IMR-90 (cell line): ENCODE results near the gene ADCY5.

Experiments
- BHLHE40 ChIP-seq: fragments of 150-350 bp; IDR thresholded peaks from 2 replicates; pipeline ENCODE4 v1.6.1; 2016; ENCODE audit warnings: mild to moderate bottlenecking, low read depth, low read length
- CEBPB ChIP-seq: IDR thresholded peaks from 2 replicates; pipeline ENCODE4 v1.6.1; 2012; ENCODE audit warnings: low read depth, low read length, improper control_type of control experiment
- CHD1 ChIP-seq: IDR thresholded peaks from 2 replicates; pipeline ENCODE4 v1.6.1; 2012; ENCODE audit warnings: low read depth, low read length, improper control_type of control experiment
- MAFK ChIP-seq: IDR thresholded peaks from 2 replicates; pipeline ENCODE4 v1.6.1; 2012; ENCODE audit warnings: low read depth, low read length, improper control_type of control experiment
- MAZ ChIP-seq: IDR thresholded peaks from 2 replicates; pipeline ENCODE4 v1.6.1; 2012; ENCODE audit warnings: low read depth, mild to moderate bottlenecking, low read length, improper control_type of control experiment, moderate library complexity, borderline replicate concordance
- POLR2A ChIP-seq: IDR thresholded peaks from 2 replicates; pipeline ENCODE4 v1.6.1; 2012; ENCODE audit warnings: mild to moderate bottlenecking, low read depth, low read length
- RAD21 ChIP-seq: IDR thresholded peaks from 2 replicates; pipeline ENCODE4 v1.6.1; 2012; ENCODE audit warnings: low read length, improper control_type of control experiment
- RFX5 ChIP-seq: IDR thresholded peaks from 2 replicates; pipeline ENCODE4 v1.8.0; 2012; ENCODE audit warnings: low read depth, mild to moderate bottlenecking, low read length, moderate library complexity
- USF2 ChIP-seq: fragments of 150-350 bp; IDR thresholded peaks from 2 replicates; pipeline ENCODE4 v1.6.1; 2017; ENCODE audit warnings: mild to moderate bottlenecking, antibody characterized with exemption, low read length, low read depth
- TF ChIP-seq, protein P1 (sequence below): conservative IDR thresholded peaks from 2 replicates; pipeline ENCODE4 v1.5.1; 2012; ENCODE audit warnings: mild to moderate bottlenecking, low read depth, low read length, improper control_type of control experiment

- no peak for TF ChIP-seq POLR2A
- TF ChIP-seq RFX5: no peak
- TF ChIP-seq, protein P1, sequence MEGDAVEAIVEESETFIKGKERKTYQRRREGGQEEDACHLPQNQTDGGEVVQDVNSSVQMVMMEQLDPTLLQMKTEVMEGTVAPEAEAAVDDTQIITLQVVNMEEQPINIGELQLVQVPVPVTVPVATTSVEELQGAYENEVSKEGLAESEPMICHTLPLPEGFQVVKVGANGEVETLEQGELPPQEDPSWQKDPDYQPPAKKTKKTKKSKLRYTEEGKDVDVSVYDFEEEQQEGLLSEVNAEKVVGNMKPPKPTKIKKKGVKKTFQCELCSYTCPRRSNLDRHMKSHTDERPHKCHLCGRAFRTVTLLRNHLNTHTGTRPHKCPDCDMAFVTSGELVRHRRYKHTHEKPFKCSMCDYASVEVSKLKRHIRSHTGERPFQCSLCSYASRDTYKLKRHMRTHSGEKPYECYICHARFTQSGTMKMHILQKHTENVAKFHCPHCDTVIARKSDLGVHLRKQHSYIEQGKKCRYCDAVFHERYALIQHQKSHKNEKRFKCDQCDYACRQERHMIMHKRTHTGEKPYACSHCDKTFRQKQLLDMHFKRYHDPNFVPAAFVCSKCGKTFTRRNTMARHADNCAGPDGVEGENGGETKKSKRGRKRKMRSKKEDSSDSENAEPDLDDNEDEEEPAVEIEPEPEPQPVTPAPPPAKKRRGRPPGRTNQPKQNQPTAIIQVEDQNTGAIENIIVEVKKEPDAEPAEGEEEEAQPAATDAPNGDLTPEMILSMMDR: no peak
- no peak for TF ChIP-seq USF2
- TF ChIP-seq RAD21: no peak
- TF ChIP-seq CEBPB: no peak
- TF ChIP-seq CHD1: no peak
- TF ChIP-seq MAFK: no peak
- no peak for TF ChIP-seq MAZ
- no peak for TF ChIP-seq BHLHE40
Observed at GRCh38 chr3:123369085-123369484, 79.8 kb downstream of the ADCY5 start.
